Measurements from ENCODE around the gene SMTNL1. TPM values are rescaled to one million over a fixed set of nuclear protein-coding genes. Genes with fewer than 3 reads are reported as not detected.

SMTNL1 gene
- total and polyA plus RNA-seq, 9 of the 15 experiments (the other 6 are each of a cell fraction or from before 2014, with no cell fraction given), result not detected

GRCh38 chr11:57567515-57568329, 30.3 kb downstream of the SMTNL1 start, which contains the start of gene UBE2L6 (continued):
- no peak; the same call in none of the 2 replicates for TF ChIP-seq ARID4B (CRISPR knock-in tag; IDR thresholded peaks at IDR 0.05)
- TF ChIP-seq KHSRP (IDR thresholded peaks at IDR 0.05), result no peak
- no peak for TF ChIP-seq TCF7L2 (IDR thresholded peaks at IDR 0.05; ENCODE audit: low read depth, low read length)
- TF ChIP-seq, protein P1, sequence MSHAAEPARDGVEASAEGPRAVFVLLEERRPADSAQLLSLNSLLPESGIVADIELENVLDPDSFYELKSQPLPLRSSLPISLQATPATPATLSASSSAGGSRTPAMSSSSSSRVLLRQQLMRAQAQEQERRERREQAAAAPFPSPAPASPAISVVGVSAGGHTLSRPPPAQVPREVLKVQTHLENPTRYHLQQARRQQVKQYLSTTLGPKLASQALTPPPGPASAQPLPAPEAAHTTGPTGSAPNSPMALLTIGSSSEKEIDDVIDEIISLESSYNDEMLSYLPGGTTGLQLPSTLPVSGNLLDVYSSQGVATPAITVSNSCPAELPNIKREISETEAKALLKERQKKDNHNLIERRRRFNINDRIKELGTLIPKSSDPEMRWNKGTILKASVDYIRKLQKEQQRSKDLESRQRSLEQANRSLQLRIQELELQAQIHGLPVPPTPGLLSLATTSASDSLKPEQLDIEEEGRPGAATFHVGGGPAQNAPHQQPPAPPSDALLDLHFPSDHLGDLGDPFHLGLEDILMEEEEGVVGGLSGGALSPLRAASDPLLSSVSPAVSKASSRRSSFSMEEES (CRISPR knock-in tag; IDR thresholded peaks at IDR 0.05), result no peak
- no peak; the same call in 1 of the 2 replicates for TF ChIP-seq ZBTB49 (CRISPR knock-in tag; IDR thresholded peaks at IDR 0.05; ENCODE audit: borderline replicate concordance)
- no peak for TF ChIP-seq USF2 (CRISPR knock-in tag; IDR thresholded peaks at IDR 0.05)
- no peak for TF ChIP-seq SMARCC2 (IDR thresholded peaks at IDR 0.05; ENCODE audit: low read depth)
- no peak for TF ChIP-seq EHMT2 (IDR thresholded peaks at IDR 0.05)
- peak; percentile 88 for TF ChIP-seq ZSCAN29 (IDR thresholded peaks at IDR 0.05)
- TF ChIP-seq, protein P2, sequence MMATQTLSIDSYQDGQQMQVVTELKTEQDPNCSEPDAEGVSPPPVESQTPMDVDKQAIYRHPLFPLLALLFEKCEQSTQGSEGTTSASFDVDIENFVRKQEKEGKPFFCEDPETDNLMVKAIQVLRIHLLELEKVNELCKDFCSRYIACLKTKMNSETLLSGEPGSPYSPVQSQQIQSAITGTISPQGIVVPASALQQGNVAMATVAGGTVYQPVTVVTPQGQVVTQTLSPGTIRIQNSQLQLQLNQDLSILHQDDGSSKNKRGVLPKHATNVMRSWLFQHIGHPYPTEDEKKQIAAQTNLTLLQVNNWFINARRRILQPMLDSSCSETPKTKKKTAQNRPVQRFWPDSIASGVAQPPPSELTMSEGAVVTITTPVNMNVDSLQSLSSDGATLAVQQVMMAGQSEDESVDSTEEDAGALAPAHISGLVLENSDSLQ (IDR thresholded peaks at IDR 0.05), result no peak
- TF ChIP-seq PCBP1 (IDR thresholded peaks at IDR 0.05; ENCODE audit: low read depth, low read length, poor library complexity, severe bottlenecking), result peak; percentile 23
- TF ChIP-seq SAFB2 (IDR thresholded peaks at IDR 0.05; ENCODE audit: borderline replicate concordance, low read depth, low read length, severe bottlenecking), result no peak
- no peak; a peak in 1 of 4 replicates for TF ChIP-seq FOXK2 (conservative IDR thresholded peaks at IDR 0.05 in 1 of 2, IDR thresholded peaks at IDR 0.05 in 1 of 2; ENCODE audit: low read depth in 2 of 2)
- TF ChIP-seq RBBP5 (IDR thresholded peaks at IDR 0.05; ENCODE audit: borderline replicate concordance, insufficient read depth, low read length, poor library complexity, severe bottlenecking), result peak; percentile 32
- TF ChIP-seq E2F3 (CRISPR knock-in tag; IDR thresholded peaks at IDR 0.05), result no peak

Measured in K562 (cell line).